Measurements from ENCODE around the gene SEPTIN12. TPM values are rescaled to one million over a fixed set of nuclear protein-coding genes. Genes with fewer than 3 reads are reported as not detected.

Gene SEPTIN12
- total and polyA plus RNA-seq, 2 of the 8 experiments (the other 6 are each of a cell fraction or from before 2014, with no cell fraction given), result 0.24 TPM; not detected in 1

DNA sequence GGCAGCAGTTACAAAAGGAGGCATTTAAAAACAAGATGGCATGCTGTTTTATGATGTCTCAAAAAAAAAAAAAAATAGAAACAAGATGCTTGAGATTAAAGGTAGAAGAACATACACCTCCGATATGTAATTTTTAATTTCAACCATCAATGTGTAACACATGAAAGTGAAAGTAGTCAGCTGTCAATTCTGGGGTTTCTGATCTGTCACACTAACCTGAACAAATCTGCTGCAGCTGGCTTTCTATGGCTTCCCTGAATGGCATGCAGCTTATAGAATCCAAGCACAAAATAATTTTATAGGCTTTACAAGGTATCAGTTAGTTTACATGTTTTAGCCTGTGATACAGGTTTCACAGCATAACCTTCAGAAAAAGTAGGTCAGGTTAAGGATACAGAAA lies 45.4 kb upstream of the SEPTIN12 start:
- H2BK20ac ChIP-seq (ENCODE audit: low read length), result no peak overlapping the region
- H2BK15ac ChIP-seq (ENCODE audit: low read length), result no peak overlapping the region
- 0 out of 4 replicates have a peak, but pooled peaks cover 0 to 4% of the 10 kb centered on the region in 2 experiments for H3K79me2 ChIP-seq (ENCODE audit: control insufficient read depth in 1 of 2, insufficient read depth in 2 of 2, low read length in 2 of 2)
- no peak overlapping the region for H3K23ac ChIP-seq (ENCODE audit: insufficient read length)
- no peak overlapping the region for H3K18ac ChIP-seq (ENCODE audit: extremely low read depth, low read length)
- H4K91ac ChIP-seq (replicated peaks; ENCODE audit: insufficient read length, low read length), result no peak overlapping the region
- DNase-seq (ENCODE audit: low read depth in 1 of 2, low spot score in 2 of 2) (no peak), FAIRE-seq (no peak)
- H3K9me3 ChIP-seq (ENCODE audit: insufficient read depth in 2 of 2, low read depth in 1 of 2, low read length in 1 of 2), result no peaks in the 10 kb centered on the region
- H3K36me3 ChIP-seq (ENCODE audit: control insufficient read depth in 2 of 4, insufficient read depth in 4 of 4, low read length in 3 of 4), result peaks cover 22 to 70% (median 43%) of the 10 kb centered on the region in 4 experiments
- 94% methylated on average over 1 of the region's 1 CpG; no CpG with 5 or more reads in 1 of the 2 experiments for WGBS, 2 experiments (ENCODE audit: extremely low coverage in 1 of 2, insufficient coverage in 1 of 2, insufficient read length in 1 of 2, insufficient replicate concordance in 2 of 2, low coverage in 1 of 2, low lambda C conversion rate in 2 of 2, missing lambda C conversion rate in 1 of 2)
- POLR2A ChIA-PET (ENCODE audit: partially characterized antibody), result no interaction called here
- H3K27me3 ChIP-seq (replicated peaks in 1 of 4; ENCODE audit: control insufficient read depth in 3 of 4, extremely low read depth in 1 of 4, insufficient read depth in 3 of 4, low read length in 3 of 4), result no peaks in the 10 kb centered on the region
- no peak overlapping the region for H2BK120ac ChIP-seq (replicated peaks; ENCODE audit: low read depth, low read length)
- no peak overlapping the region for H3K27ac ChIP-seq (ENCODE audit: low read depth, low read length)
- no peaks in the 10 kb centered on the region for H3K23me2 ChIP-seq (ENCODE audit: low read depth, low read length)
- H3K14ac ChIP-seq (ENCODE audit: insufficient read length), result no peak overlapping the region
- H3K79me1 ChIP-seq (ENCODE audit: low read depth, low read length), result peaks cover 4% of the 10 kb centered on the region; the same call in 1 of the 2 replicates
- TF ChIP-seq BCL11A (IDR thresholded peaks at IDR 0.05; ENCODE audit: low read depth in 2 of 2, low read length in 2 of 2), result no peak
- no peak overlapping the region for H2BK12ac ChIP-seq (ENCODE audit: low read depth, low read length)
- no peak overlapping the region for H4K8ac ChIP-seq (ENCODE audit: extremely low read depth, insufficient read depth, low read length)
- no peak overlapping the region for H3K4ac ChIP-seq (replicated peaks; ENCODE audit: insufficient read length, low read depth, low read length)
- H3K4me1 ChIP-seq (replicated peaks in 1 of 4; ENCODE audit: control insufficient read depth in 3 of 4, insufficient read depth in 4 of 4, low read length in 3 of 4), result no peaks in the 10 kb centered on the region
- H2AFZ ChIP-seq (ENCODE audit: low read length), result no peak overlapping the region
- H2AK5ac ChIP-seq (ENCODE audit: low read depth, low read length), result no peak overlapping the region
- no peak overlapping the region for H2BK5ac ChIP-seq (ENCODE audit: low read depth, low read length)
- CTCF ChIA-PET (ENCODE audit: partially characterized antibody), result interaction anchor here (0.7 kb wide), 1 partner anchor 9 kb away, joined by 4 read pairs; no protein-coding TSS in a partner anchor
- no peak overlapping the region for H3K56ac ChIP-seq (replicated peaks; ENCODE audit: insufficient read length, low read depth, low read length)
- H3K4me2 ChIP-seq (ENCODE audit: insufficient read depth in 1 of 2, low read depth in 2 of 2, low read length in 2 of 2), result no peak overlapping the region
- H3K9ac ChIP-seq (replicated peaks in 1 of 4; ENCODE audit: extremely low read depth in 1 of 4, low read depth in 3 of 4, low read length in 3 of 4), result no peak overlapping the region
- H3K4me3 ChIP-seq (ENCODE audit: extremely low read depth in 1 of 4, insufficient read depth in 2 of 4, low read depth in 3 of 4, low read length in 4 of 4), result no peak overlapping the region
- H4K5ac ChIP-seq (ENCODE audit: insufficient read length, low read depth, low read length), result no peak overlapping the region
- peaks cover 2% of the 10 kb centered on the region in 2 experiments for H4K20me1 ChIP-seq (replicated peaks in 1 of 2; ENCODE audit: control insufficient read depth in 1 of 2, insufficient read depth in 2 of 2, low read length in 2 of 2)

All from H1 (cell line).